ENCODE results near the gene MARCO.

DNA sequence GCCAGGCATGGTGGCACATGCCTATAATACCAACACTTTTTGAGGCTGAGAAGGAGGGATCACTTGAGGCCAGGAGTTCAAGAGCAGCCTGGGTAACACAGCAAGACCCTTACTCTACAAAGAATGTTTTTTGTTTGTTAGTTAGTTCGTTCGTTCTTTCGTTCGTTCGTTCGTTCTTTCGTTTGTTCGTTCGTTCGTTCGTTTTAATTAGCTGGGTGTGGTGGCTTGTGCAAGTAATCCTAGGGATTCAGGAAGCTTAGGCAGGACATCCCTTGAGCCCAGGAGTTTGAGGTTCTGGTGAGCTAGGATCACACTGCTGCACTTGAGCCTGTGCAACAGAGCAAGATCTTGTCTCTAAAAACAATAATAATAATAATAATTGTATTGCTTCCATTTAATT, 98.7 kb downstream of the MARCO start:
- TF ChIP-seq, protein P1, sequence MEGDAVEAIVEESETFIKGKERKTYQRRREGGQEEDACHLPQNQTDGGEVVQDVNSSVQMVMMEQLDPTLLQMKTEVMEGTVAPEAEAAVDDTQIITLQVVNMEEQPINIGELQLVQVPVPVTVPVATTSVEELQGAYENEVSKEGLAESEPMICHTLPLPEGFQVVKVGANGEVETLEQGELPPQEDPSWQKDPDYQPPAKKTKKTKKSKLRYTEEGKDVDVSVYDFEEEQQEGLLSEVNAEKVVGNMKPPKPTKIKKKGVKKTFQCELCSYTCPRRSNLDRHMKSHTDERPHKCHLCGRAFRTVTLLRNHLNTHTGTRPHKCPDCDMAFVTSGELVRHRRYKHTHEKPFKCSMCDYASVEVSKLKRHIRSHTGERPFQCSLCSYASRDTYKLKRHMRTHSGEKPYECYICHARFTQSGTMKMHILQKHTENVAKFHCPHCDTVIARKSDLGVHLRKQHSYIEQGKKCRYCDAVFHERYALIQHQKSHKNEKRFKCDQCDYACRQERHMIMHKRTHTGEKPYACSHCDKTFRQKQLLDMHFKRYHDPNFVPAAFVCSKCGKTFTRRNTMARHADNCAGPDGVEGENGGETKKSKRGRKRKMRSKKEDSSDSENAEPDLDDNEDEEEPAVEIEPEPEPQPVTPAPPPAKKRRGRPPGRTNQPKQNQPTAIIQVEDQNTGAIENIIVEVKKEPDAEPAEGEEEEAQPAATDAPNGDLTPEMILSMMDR (conservative IDR thresholded peaks at IDR 0.05), result no peak
- TF ChIP-seq EZH2 (IDR thresholded peaks at IDR 0.05; ENCODE audit: low read depth), result no peak

Measured in PC-9 (cell line).